GM23338 (cell line): ENCODE results near the gene MAFF. TPM values are rescaled to one million over a fixed set of nuclear protein-coding genes. Genes with fewer than 3 reads are reported as not detected.

Experiments used
- ATAC-seq: fragments of 200-7000 bp; cut with Tn5 transposase; 3 replicates; pipeline ENCODE4 v1.9.1; 2020
- DNase-seq: peaks from one replicate; pipeline ENCODE4 v3.0.0-alpha.2; 2015; ENCODE audit warnings: low spot score
- H2AFZ ChIP-seq: fragments of 200-600 bp; sonication (generic); 2 replicates; pipeline ENCODE4 v1.8.0; 2016; ENCODE audit warnings: antibody characterized with exemption, mild to moderate bottlenecking, moderate library complexity
- H3F3A ChIP-seq: fragments of 200-600 bp; sonication (generic); replicated peaks from 2 replicates; pipeline ENCODE4 v1.8.0; 2017; ENCODE audit warnings: antibody characterized with exemption, mixed run types, low read depth
- H3K27ac ChIP-seq: fragments of 200-600 bp; sonication (generic); 2 replicates; pipeline ENCODE4 v1.6.1; 2016; ENCODE audit warnings: low read depth
- H3K27me3 ChIP-seq: fragments of 200-600 bp; sonication (generic); 2 replicates; pipeline ENCODE4 v1.8.0; 2016; ENCODE audit warnings: mild to moderate bottlenecking, mixed run types, moderate library complexity; ENCODE audit not compliant: insufficient read depth
- H3K36me3 ChIP-seq: fragments of 200-600 bp; sonication (generic); 2 replicates; pipeline ENCODE4 v1.8.0; 2016; ENCODE audit warnings: mild to moderate bottlenecking; ENCODE audit not compliant: insufficient read depth
- H3K4me1 ChIP-seq: fragments of 200-600 bp; sonication (generic); 2 replicates; pipeline ENCODE4 v1.8.0; 2016; ENCODE audit warnings: mild to moderate bottlenecking, moderate library complexity; ENCODE audit not compliant: insufficient read depth
- H3K4me2 ChIP-seq: fragments of 200-600 bp; sonication (generic); 2 replicates; pipeline ENCODE4 v1.7.1; 2017; ENCODE audit warnings: mixed run types
- H3K4me3 ChIP-seq: fragments of 200-600 bp; sonication (generic); 2 replicates; pipeline ENCODE4 v1.6.1; 2016; ENCODE audit warnings: mixed run types
- H3K79me2 ChIP-seq: fragments of 200-600 bp; sonication (generic); replicated peaks from 2 replicates; pipeline ENCODE4 v1.8.0; 2017; ENCODE audit warnings: mild to moderate bottlenecking; ENCODE audit not compliant: insufficient read depth
- H3K9me2 ChIP-seq: fragments of 200-600 bp; sonication (generic); 2 replicates; pipeline ENCODE4 v1.8.0; 2017; ENCODE audit not compliant: insufficient read depth
- H4K20me1 ChIP-seq: fragments of 200-600 bp; sonication (generic); replicated peaks from 2 replicates; pipeline ENCODE4 v1.8.0; 2017; ENCODE audit warnings: mild to moderate bottlenecking; ENCODE audit not compliant: insufficient read depth
- H3K27ac Mint-ChIP-seq: 2 replicates; pipeline ENCODE4 v1.8.0; 2020; ENCODE audit warnings: inconsistent platforms, mild to moderate bottlenecking, moderate library complexity, mixed read lengths
- H3K27me3 Mint-ChIP-seq: 3 replicates; pipeline ENCODE4 v1.8.0; 2022; ENCODE audit warnings: low read depth, mild to moderate bottlenecking, moderate library complexity, mixed read lengths, inconsistent platforms; ENCODE audit not compliant: insufficient read depth, poor library complexity
- H3K36me3 Mint-ChIP-seq: 3 replicates; pipeline ENCODE4 v1.8.0; 2021; ENCODE audit warnings: low read depth, mild to moderate bottlenecking, inconsistent platforms, moderate library complexity, mixed read lengths
- H3K4me1 Mint-ChIP-seq: 3 replicates; pipeline ENCODE4 v1.8.0; 2020; ENCODE audit warnings: mild to moderate bottlenecking, inconsistent platforms, mixed read lengths
- H3K4me3 Mint-ChIP-seq: 3 replicates; pipeline ENCODE4 v1.8.0; 2021; ENCODE audit warnings: moderate library complexity, mild to moderate bottlenecking, inconsistent platforms, mixed read lengths
- H3K9me3 Mint-ChIP-seq: 3 replicates; pipeline ENCODE4 v1.8.0; 2020; ENCODE audit warnings: moderate library complexity, mild to moderate bottlenecking, inconsistent platforms, mixed read lengths
- CREB1 ChIP-seq: fragments of 250-450 bp; sonication (Bioruptor Pico); IDR thresholded peaks from 2 replicates; pipeline ENCODE4 v1.5.0; 2020; ENCODE audit warnings: low read depth, mild to moderate bottlenecking, moderate library complexity
- ETS1 ChIP-seq: IDR thresholded peaks from 2 replicates; pipeline ENCODE4 v1.6.1; 2016; ENCODE audit warnings: antibody characterized with exemption
- EZH2 ChIP-seq: fragments of 200-600 bp; sonication (generic); IDR thresholded peaks from one replicate; pipeline ENCODE4 v1.8.0; 2017; ENCODE audit warnings: antibody characterized with exemption, mild to moderate bottlenecking, low read depth; ENCODE audit not compliant: unreplicated experiment
- EZH2phosphoT487 ChIP-seq: fragments of 200-600 bp; sonication (generic); IDR thresholded peaks from one replicate; pipeline ENCODE4 v1.8.1; 2018; ENCODE audit warnings: antibody characterized with exemption; ENCODE audit not compliant: unreplicated experiment
- JUNB ChIP-seq: IDR thresholded peaks from one replicate; pipeline ENCODE4 v1.6.1; 2016; ENCODE audit warnings: antibody characterized with exemption; ENCODE audit not compliant: unreplicated experiment
- NANOG ChIP-seq: IDR thresholded peaks from 2 replicates; pipeline ENCODE4 v1.6.1; 2016; ENCODE audit warnings: antibody characterized with exemption, borderline replicate concordance
- POLR2AphosphoS5 ChIP-seq: IDR thresholded peaks from 2 replicates; pipeline ENCODE4 v1.6.1; 2016; ENCODE audit warnings: antibody characterized with exemption, low read depth
- STAT1 ChIP-seq: IDR thresholded peaks from one replicate; pipeline ENCODE4 v1.6.1; 2016; ENCODE audit warnings: antibody characterized with exemption; ENCODE audit not compliant: unreplicated experiment
- ZNF114 ChIP-seq: fragments of 250-450 bp; sonication (Bioruptor Pico); IDR thresholded peaks from 2 replicates; pipeline ENCODE4 v1.5.0; 2020; ENCODE audit warnings: mild to moderate bottlenecking, moderate library complexity
- ZNF331 ChIP-seq: fragments of 250-450 bp; sonication (Bioruptor Pico); IDR thresholded peaks from 2 replicates; pipeline ENCODE4 v1.5.0; 2020; ENCODE audit warnings: low read depth, mild to moderate bottlenecking, moderate library complexity
- polyA plus RNA-seq: library from polyadenylated mRNA; unstranded; fragments of >200 nt; fragmentation: Nextera tagmentation; extraction: Ambion mirVana; gene quantifications from 2 replicates; pipeline ENCODE4 v1.2.1, GENCODE V29; 2016
- total RNA-seq: library from RNA; depleted of rRNA; stranded (reverse); fragments of >200 nt; shearing (Covaris generic); gene quantifications from 2 replicates; pipeline ENCODE4 v1.2.3, GENCODE V29; 2014
- TF ChIP-seq, protein P1 (sequence below): IDR thresholded peaks from one replicate; pipeline ENCODE4 v1.6.1; 2018; ENCODE audit warnings: antibody characterized with exemption; ENCODE audit not compliant: unreplicated experiment
- TF ChIP-seq, protein P2 (sequence below): fragments of 250-450 bp; sonication (Bioruptor Pico); IDR thresholded peaks from 2 replicates; pipeline ENCODE4 v1.5.0; 2020; ENCODE audit warnings: mild to moderate bottlenecking, moderate library complexity

MAFF gene
- total and polyA plus RNA-seq, 2 experiments from 2014 or later, result 2.2 to 8.9 TPM

DNA sequence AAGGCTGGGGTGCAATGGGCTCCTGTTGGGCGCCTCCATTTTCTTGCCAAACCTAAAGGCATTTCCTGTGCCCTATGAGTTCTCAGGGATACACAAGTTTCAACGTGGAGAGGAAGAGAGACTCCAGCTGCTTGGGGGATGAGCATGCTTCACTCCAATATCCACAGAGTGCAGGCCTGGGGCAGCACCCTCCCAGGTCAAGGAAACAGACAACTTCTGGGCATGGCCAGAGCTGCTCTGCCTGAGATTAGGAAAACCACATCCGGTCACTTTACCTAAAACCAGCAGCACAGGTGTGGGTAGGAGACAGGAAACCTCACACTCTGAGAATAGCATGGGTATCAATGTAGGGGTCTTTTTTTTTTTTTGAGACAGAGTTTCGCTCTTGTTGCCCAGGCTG, 42.3 kb downstream of the MAFF start (continued):
- TF ChIP-seq, protein P1, sequence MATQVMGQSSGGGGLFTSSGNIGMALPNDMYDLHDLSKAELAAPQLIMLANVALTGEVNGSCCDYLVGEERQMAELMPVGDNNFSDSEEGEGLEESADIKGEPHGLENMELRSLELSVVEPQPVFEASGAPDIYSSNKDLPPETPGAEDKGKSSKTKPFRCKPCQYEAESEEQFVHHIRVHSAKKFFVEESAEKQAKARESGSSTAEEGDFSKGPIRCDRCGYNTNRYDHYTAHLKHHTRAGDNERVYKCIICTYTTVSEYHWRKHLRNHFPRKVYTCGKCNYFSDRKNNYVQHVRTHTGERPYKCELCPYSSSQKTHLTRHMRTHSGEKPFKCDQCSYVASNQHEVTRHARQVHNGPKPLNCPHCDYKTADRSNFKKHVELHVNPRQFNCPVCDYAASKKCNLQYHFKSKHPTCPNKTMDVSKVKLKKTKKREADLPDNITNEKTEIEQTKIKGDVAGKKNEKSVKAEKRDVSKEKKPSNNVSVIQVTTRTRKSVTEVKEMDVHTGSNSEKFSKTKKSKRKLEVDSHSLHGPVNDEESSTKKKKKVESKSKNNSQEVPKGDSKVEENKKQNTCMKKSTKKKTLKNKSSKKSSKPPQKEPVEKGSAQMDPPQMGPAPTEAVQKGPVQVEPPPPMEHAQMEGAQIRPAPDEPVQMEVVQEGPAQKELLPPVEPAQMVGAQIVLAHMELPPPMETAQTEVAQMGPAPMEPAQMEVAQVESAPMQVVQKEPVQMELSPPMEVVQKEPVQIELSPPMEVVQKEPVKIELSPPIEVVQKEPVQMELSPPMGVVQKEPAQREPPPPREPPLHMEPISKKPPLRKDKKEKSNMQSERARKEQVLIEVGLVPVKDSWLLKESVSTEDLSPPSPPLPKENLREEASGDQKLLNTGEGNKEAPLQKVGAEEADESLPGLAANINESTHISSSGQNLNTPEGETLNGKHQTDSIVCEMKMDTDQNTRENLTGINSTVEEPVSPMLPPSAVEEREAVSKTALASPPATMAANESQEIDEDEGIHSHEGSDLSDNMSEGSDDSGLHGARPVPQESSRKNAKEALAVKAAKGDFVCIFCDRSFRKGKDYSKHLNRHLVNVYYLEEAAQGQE, result no peak
- no peak for TF ChIP-seq POLR2AphosphoS5
- TF ChIP-seq ETS1, result no peak
- TF ChIP-seq ZNF114 (CRISPR knock-in tag), result no peak
- TF ChIP-seq NANOG, result no peak
- no peak for TF ChIP-seq JUNB
- no peak for TF ChIP-seq ZNF331 (CRISPR knock-in tag)
- TF ChIP-seq CREB1 (CRISPR knock-in tag), result no peak
- no peak for TF ChIP-seq EZH2

GRCh38 chr22:38246046-38246658, 44.4 kb downstream of the MAFF start:
- peaks cover 28% of the 10 kb centered on the region for H3K36me3 Mint-ChIP-seq
- ATAC-seq (no peak), DNase-seq (no peak)
- no peak overlapping the region for H3K4me2 ChIP-seq
- no peaks in the 10 kb centered on the region for H3F3A ChIP-seq
- H3K4me1 Mint-ChIP-seq, result peaks cover 9% of the 10 kb centered on the region
- no peaks in the 10 kb centered on the region for H3K36me3 ChIP-seq
- no peaks in the 10 kb centered on the region for H3K9me2 ChIP-seq
- H3K9me3 Mint-ChIP-seq, result no peaks in the 10 kb centered on the region
- H3K27me3 ChIP-seq, result no peaks in the 10 kb centered on the region
- H3K27ac Mint-ChIP-seq, result no peak overlapping the region
- peaks cover 31% of the 10 kb centered on the region for H3K79me2 ChIP-seq
- no peak overlapping the region for H3K4me3 Mint-ChIP-seq
- no peak overlapping the region for H2AFZ ChIP-seq
- 0 out of 2 replicates have a peak, but pooled peaks cover 2% of the 10 kb centered on the region for H3K4me1 ChIP-seq
- peaks cover 24% of the 10 kb centered on the region for H4K20me1 ChIP-seq
- peaks cover 11% of the 10 kb centered on the region for H3K27me3 Mint-ChIP-seq
- no peak overlapping the region for H3K4me3 ChIP-seq
- H3K27ac ChIP-seq, result no peak overlapping the region
- TF ChIP-seq EZH2phosphoT487 (no peak), STAT1 (no peak), POLR2AphosphoS5 (no peak), ETS1 (no peak), CREB1 (CRISPR knock-in tag) (no peak), JUNB (no peak), ZNF331 (CRISPR knock-in tag) (no peak)
- TF ChIP-seq, protein P2, sequence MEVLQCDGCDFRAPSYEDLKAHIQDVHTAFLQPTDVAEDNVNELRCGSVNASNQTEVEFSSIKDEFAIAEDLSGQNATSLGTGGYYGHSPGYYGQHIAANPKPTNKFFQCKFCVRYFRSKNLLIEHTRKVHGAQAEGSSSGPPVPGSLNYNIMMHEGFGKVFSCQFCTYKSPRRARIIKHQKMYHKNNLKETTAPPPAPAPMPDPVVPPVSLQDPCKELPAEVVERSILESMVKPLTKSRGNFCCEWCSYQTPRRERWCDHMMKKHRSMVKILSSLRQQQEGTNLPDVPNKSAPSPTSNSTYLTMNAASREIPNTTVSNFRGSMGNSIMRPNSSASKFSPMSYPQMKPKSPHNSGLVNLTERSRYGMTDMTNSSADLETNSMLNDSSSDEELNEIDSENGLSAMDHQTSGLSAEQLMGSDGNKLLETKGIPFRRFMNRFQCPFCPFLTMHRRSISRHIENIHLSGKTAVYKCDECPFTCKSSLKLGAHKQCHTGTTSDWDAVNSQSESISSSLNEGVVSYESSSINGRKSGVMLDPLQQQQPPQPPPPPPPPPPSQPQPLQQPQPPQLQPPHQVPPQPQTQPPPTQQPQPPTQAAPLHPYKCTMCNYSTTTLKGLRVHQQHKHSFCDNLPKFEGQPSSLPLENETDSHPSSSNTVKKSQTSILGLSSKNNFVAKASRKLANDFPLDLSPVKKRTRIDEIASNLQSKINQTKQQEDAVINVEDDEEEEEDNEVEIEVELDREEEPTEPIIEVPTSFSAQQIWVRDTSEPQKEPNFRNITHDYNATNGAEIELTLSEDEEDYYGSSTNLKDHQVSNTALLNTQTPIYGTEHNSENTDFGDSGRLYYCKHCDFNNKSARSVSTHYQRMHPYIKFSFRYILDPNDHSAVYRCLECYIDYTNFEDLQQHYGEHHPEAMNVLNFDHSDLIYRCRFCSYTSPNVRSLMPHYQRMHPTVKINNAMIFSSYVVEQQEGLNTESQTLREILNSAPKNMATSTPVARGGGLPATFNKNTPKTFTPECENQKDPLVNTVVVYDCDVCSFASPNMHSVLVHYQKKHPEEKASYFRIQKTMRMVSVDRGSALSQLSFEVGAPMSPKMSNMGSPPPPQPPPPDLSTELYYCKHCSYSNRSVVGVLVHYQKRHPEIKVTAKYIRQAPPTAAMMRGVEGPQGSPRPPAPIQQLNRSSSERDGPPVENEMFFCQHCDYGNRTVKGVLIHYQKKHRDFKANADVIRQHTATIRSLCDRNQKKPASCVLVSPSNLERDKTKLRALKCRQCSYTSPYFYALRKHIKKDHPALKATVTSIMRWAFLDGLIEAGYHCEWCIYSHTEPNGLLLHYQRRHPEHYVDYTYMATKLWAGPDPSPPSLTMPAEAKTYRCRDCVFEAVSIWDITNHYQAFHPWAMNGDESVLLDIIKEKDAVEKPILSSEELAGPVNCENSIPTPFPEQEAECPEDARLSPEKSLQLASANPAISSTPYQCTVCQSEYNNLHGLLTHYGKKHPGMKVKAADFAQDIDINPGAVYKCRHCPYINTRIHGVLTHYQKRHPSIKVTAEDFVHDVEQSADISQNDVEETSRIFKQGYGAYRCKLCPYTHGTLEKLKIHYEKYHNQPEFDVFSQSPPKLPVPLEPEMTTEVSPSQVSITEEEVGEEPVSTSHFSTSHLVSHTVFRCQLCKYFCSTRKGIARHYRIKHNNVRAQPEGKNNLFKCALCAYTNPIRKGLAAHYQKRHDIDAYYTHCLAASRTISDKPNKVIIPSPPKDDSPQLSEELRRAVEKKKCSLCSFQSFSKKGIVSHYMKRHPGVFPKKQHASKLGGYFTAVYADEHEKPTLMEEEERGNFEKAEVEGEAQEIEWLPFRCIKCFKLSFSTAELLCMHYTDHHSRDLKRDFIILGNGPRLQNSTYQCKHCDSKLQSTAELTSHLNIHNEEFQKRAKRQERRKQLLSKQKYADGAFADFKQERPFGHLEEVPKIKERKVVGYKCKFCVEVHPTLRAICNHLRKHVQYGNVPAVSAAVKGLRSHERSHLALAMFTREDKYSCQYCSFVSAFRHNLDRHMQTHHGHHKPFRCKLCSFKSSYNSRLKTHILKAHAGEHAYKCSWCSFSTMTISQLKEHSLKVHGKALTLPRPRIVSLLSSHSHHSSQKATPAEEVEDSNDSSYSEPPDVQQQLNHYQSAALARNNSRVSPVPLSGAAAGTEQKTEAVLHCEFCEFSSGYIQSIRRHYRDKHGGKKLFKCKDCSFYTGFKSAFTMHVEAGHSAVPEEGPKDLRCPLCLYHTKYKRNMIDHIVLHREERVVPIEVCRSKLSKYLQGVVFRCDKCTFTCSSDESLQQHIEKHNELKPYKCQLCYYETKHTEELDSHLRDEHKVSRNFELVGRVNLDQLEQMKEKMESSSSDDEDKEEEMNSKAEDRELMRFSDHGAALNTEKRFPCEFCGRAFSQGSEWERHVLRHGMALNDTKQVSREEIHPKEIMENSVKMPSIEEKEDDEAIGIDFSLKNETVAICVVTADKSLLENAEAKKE (CRISPR knock-in tag), result no peak
